Fibroblast of the aortic adventitia (primary cell): ENCODE measurements around the gene ADTRP. TPM values are rescaled to one million over a fixed set of nuclear protein-coding genes. Genes with fewer than 3 reads are reported as not detected.

Experiments used
- DNase-seq: peaks from one replicate; pipeline ENCODE4 v3.0.0-alpha.2; 2010; ENCODE audit warnings: low read depth
- H3K4me3 ChIP-seq: 2 replicates; pipeline ENCODE4 v1.5.1; 2011; ENCODE audit warnings: low read depth, mild to moderate bottlenecking, control low read depth, low read length, moderate library complexity
- total RNA-seq: library from RNA; depleted of rRNA; stranded (reverse); fragments of >200 nt; gene quantifications from 2 replicates; pipeline ENCODE4 v1.2.3, GENCODE V29; 2012; ENCODE audit warnings: low replicate concordance
- TF ChIP-seq, protein P1 (sequence below): IDR thresholded peaks from 2 replicates; pipeline ENCODE4 v1.5.1; 2011; ENCODE audit warnings: mild to moderate bottlenecking, low read length, control low read depth, inconsistent platforms; ENCODE audit not compliant: insufficient read depth

The ADTRP gene
- total RNA-seq, 1 donor, result 10.9 TPM

DNA sequence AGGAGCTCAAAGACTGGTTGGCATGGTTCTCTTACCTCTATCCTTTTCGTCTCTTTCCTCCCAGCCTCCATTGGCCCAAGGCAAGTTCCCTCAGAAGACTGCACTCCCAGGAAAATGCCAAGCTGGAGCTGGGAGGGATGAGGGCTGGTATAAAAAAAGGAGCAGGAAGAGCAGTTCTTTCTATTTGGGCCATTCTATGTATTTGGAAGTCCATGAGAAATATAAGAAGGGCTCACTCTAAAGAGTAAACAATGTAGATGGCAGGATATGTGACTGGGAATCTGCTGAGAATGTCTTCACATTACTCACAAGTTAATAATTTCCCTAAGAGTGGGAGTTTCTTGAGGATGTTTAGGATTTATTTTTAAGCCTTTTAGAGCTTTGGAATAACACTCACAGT, 36.6 kb upstream of the ADTRP start:
- peak; percentile 50 for DNase-seq
- H3K4me3 ChIP-seq, result no peak overlapping the region
- TF ChIP-seq, protein P1, sequence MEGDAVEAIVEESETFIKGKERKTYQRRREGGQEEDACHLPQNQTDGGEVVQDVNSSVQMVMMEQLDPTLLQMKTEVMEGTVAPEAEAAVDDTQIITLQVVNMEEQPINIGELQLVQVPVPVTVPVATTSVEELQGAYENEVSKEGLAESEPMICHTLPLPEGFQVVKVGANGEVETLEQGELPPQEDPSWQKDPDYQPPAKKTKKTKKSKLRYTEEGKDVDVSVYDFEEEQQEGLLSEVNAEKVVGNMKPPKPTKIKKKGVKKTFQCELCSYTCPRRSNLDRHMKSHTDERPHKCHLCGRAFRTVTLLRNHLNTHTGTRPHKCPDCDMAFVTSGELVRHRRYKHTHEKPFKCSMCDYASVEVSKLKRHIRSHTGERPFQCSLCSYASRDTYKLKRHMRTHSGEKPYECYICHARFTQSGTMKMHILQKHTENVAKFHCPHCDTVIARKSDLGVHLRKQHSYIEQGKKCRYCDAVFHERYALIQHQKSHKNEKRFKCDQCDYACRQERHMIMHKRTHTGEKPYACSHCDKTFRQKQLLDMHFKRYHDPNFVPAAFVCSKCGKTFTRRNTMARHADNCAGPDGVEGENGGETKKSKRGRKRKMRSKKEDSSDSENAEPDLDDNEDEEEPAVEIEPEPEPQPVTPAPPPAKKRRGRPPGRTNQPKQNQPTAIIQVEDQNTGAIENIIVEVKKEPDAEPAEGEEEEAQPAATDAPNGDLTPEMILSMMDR, result no peak

GRCh38 chr6:11814819-11815218, 36.2 kb upstream of the ADTRP start:
- DNase-seq, result no peak
- TF ChIP-seq, protein P1, result no peak
- no peak overlapping the region for H3K4me3 ChIP-seq

DNA sequence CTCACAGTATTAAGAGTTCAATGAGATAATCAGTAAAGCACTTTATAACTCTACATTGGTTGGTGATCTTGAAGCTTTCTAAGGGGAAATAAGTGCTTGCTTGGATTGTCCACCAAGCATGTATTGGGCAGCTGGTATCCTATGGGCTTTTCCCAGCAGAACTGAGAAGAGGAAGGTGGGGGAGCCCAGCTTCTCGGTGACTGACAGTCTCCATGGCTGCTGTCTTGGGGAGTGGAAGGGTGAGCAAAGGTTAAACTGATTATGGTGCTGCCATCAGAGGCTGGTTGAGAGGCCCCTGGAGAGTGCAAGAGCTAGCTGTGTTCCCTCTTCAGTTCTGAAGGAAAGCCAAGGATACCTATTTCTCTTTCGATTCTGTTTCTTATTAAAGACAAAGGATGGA, 35.5 kb upstream of the ADTRP start:
- TF ChIP-seq, protein P1, result no peak
- no peak for DNase-seq
- H3K4me3 ChIP-seq, result no peak overlapping the region

GRCh38 chr6:11813606-11814005, 35.0 kb upstream of the ADTRP start:
- TF ChIP-seq, protein P1, result no peak
- H3K4me3 ChIP-seq, result no peak overlapping the region
- no peak for DNase-seq

DNA sequence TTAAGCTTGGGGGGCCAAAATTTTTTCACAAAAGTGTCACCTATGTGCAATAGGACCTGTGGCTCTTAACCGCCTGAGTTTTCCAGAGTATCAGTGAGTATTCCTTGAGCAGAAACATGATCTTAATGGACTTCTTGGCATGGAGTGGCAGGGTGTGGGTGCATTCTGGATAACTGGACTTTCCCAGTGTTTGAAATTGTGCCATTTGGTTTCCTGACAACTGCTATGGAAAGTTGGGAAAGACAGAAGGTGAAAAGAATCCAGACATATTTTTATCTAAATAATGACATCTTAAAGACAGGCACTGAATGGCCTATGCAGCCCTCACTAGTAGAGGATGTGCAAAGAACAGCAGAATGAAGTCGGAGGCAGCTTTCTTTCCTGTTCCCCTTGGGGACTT, 34.3 kb upstream of the ADTRP start:
- DNase-seq, result peak; percentile 84
- H3K4me3 ChIP-seq, result no peak overlapping the region
- TF ChIP-seq, protein P1, result no peak

- TF ChIP-seq, protein P1, result no peak
- no peak overlapping the region for H3K4me3 ChIP-seq
- peak; percentile 7 for DNase-seq
Observed at GRCh38 chr6:11812439-11812838, 33.8 kb upstream of the ADTRP start.

GRCh38 chr6:11811644-11812264, 33.2 kb upstream of the ADTRP start:
- no peak overlapping the region for H3K4me3 ChIP-seq
- TF ChIP-seq, protein P1, result no peak
- no peak for DNase-seq
